Measurements from ENCODE around the gene TP53I13. TPM values are rescaled to one million over a fixed set of nuclear protein-coding genes. Genes with fewer than 3 reads are reported as not detected.

The TP53I13 gene
- total and polyA plus RNA-seq, 2 of the 4 experiments (the other 2 are of a cell fraction): 22.0 to 48.3 TPM

GRCh38 chr17:29594519-29595090, 26.1 kb downstream of the TP53I13 start:
- Histone ChIP-seq H2AFZ (replicated peaks; ENCODE audit: low read length, poor library complexity) (peak overlapping the region; percentile 89), H2AK5ac (ENCODE audit: low read depth, low read length) (no peak overlapping the region), H3K56ac (ENCODE audit: extremely low read depth, insufficient read depth, low read length) (no peak overlapping the region), H3K4me2 (ENCODE audit: low read depth, low read length) (no peak overlapping the region; the same call in 1 of the 2 replicates), H4K91ac (ENCODE audit: insufficient read depth, low read depth, low read length) (no peak overlapping the region), H2BK20ac (ENCODE audit: low read depth, low read length) (no peak overlapping the region), H4K8ac (ENCODE audit: low read depth in 2 of 2, low read length in 2 of 2) (no peak overlapping the region), H3K27ac (ENCODE audit: insufficient read depth, low read length) (no peak overlapping the region), H2BK15ac (ENCODE audit: low read depth, low read length) (no peak overlapping the region), H3K4me1 (ENCODE audit: control insufficient read depth, insufficient read depth, low read length) (peaks cover 30% of the 10 kb centered on the region), H3K9me3 (ENCODE audit: control insufficient read depth, insufficient read depth, low read length) (no peaks in the 10 kb centered on the region), H3K9ac (ENCODE audit: low read depth, low read length) (no peak overlapping the region), H3K4ac (ENCODE audit: low read depth, low read length) (no peak overlapping the region), H2BK120ac (ENCODE audit: low read depth, low read length) (no peak overlapping the region), H4K20me1 (ENCODE audit: insufficient read depth, low read length) (peaks cover 36% of the 10 kb centered on the region), H3K18ac (ENCODE audit: low read depth, low read length) (no peak overlapping the region), H2AK9ac (replicated peaks; ENCODE audit: low read depth, low read length, poor library complexity) (peak overlapping the region; percentile 75), H3K36me3 (ENCODE audit: control insufficient read depth, insufficient read depth, low read length) (no peaks in the 10 kb centered on the region), H3K9me1 (ENCODE audit: insufficient read depth, low read length) (no peaks in the 10 kb centered on the region; the same call in 1 of the 2 replicates), H3K23ac (ENCODE audit: low read depth, low read length) (no peak overlapping the region; the same call in 1 of the 2 replicates), H4K5ac (ENCODE audit: low read depth, low read length) (no peak overlapping the region), H3K27me3 (ENCODE audit: control insufficient read depth, insufficient read depth, low read length) (peaks cover 2% of the 10 kb centered on the region; the same call in 1 of the 2 replicates), H3K79me1 (ENCODE audit: low read depth in 1 of 2, low read length in 2 of 2) (peaks cover 0 to 22% of the 10 kb centered on the region in 2 experiments), H3K4me3 (ENCODE audit: insufficient read depth, low read depth, low read length) (no peak overlapping the region), H3K14ac (replicated peaks; ENCODE audit: low read depth, low read length) (no peak overlapping the region), H2BK5ac (ENCODE audit: low read depth, low read length, poor library complexity, severe bottlenecking) (no peak overlapping the region)
- TF ChIP-seq CHD1 (IDR thresholded peaks at IDR 0.05; ENCODE audit: low read depth, low read length) (no peak), ELK1 (IDR thresholded peaks at IDR 0.05; ENCODE audit: borderline replicate concordance, low read depth, low read length) (no peak), POLR2A (IDR thresholded peaks at IDR 0.05; ENCODE audit: low read depth, low read length) (no peak), MXI1 (IDR thresholded peaks at IDR 0.05; ENCODE audit: borderline replicate concordance, low read depth, low read length) (no peak)
- no peak for DNase-seq
- WGBS, 2 experiments (ENCODE audit: extremely low coverage in 2 of 2, insufficient read length in 1 of 2): 53% methylated on average over 3 of the region's 11 CpGs; no CpG with 5 or more reads in 1 of the 2 experiments
- BruUV-seq (replicated peaks): no TSS peak
- no peak for ATAC-seq (ENCODE audit: low read depth)
- in situ Hi-C loops (cut with MboI; ENCODE audit: low sequenced_read_pairs): no loop called here
- ChIA-PET POLR2A (ENCODE audit: unreplicated experiment) (interaction anchor here (0.6 kb wide), 1 partner anchor 640 kb away, joined by 3 read pairs; no protein-coding TSS in a partner anchor), CTCF (interaction anchor here (1.2 kb wide), 1 partner anchor 23 kb away, joined by 3 read pairs; no protein-coding TSS in a partner anchor)
- intact Hi-C loops (cut with micrococcal nuclease): no loop called here
- dilution Hi-C loops (cut with HindIII; ENCODE audit: low sequenced_read_pairs, unreplicated experiment): no loop called here

Data from IMR-90 (cell line).